Uterus (tissue), 4 donors: ENCODE data around the gene KNSTRN. TPM values are rescaled to one million over a fixed set of nuclear protein-coding genes. Genes with fewer than 3 reads are reported as not detected.

Experiments
- DNase-seq, 2 donors: peaks; one replicate each; pipeline ENCODE4 v3.0.0-alpha.2; 2019 to 2020
- H3K27ac ChIP-seq, 2 donors: fragments of 200-600 bp; sonication (generic); 1 replicate in 1 of 2; 2 replicates in 1 of 2; pipeline ENCODE4 v1.5.1; 2016 to 2018
- H3K27me3 ChIP-seq, 2 donors: fragments of 200-600 bp; sonication (generic); one replicate each; pipeline ENCODE4 v1.5.1; 2018 to 2019; ENCODE audit warnings: control low read depth in 1 of 2
- H3K36me3 ChIP-seq, 2 donors: fragments of 200-600 bp; sonication (generic); one replicate each; pipeline ENCODE4 v1.5.1; 2019; ENCODE audit warnings: control low read depth in 1 of 2
- H3K4me1 ChIP-seq, 2 donors: fragments of 200-600 bp; sonication (generic); one replicate each; pipeline ENCODE4 v1.5.1; 2018 to 2019; ENCODE audit warnings: control low read depth in 1 of 2
- H3K4me3 ChIP-seq, 2 donors: fragments of 200-600 bp; sonication (generic); 1 replicate in 1 of 2; 2 replicates in 1 of 2; pipeline ENCODE4 v1.5.1; 2018 to 2019; ENCODE audit warnings: mild to moderate bottlenecking in 1 of 2
- H3K9me3 ChIP-seq, 2 donors: fragments of 200-600 bp; sonication (generic); one replicate each; pipeline ENCODE4 v1.5.1; 2019; ENCODE audit warnings: control low read depth in 1 of 2
- POLR2A ChIP-seq, 2 donors: fragments of 450-650 bp; IDR thresholded peaks; one replicate each; pipeline ENCODE4 v1.6.1; 2016; ENCODE audit warnings: antibody characterized with exemption in 2 of 2, mild to moderate bottlenecking in 1 of 2, moderate library complexity in 1 of 2
- intact Hi-C: fragments of 100-400 bp; cut with DNase I; formaldehyde crosslinking; loops from one replicate; pipeline ENCODE4 v1.15.1; 2023; ENCODE audit warnings: low total_unique reads
- total RNA-seq, 4 donors: library from RNA; depleted of rRNA in 3 of 4; stranded (reverse); fragments of >200 nt in 3 of 4; gene quantifications; one replicate each; pipeline versions ENCODE4 v1.1.0 to v1.2.4, GENCODE V29; 2014 to 2023
- TF ChIP-seq, protein P1 (sequence below), 4 experiments: fragments of 200-600 bp in 2 of 4; fragments of 450-650 bp in 2 of 4; sonication (generic) in 2 of 4; IDR thresholded peaks; one replicate each; pipeline ENCODE4 v1.5.1; 2016 to 2019; ENCODE audit warnings: antibody characterized with exemption in 4 of 4, mild to moderate bottlenecking in 2 of 4, moderate library complexity in 1 of 4
- donor health status: DM: yes; HTN: yes; CAD: no.

The KNSTRN gene
- total RNA-seq, 4 donors from 2014 or later: 2.1 to 23.5 (median 9.7) TPM

DNA sequence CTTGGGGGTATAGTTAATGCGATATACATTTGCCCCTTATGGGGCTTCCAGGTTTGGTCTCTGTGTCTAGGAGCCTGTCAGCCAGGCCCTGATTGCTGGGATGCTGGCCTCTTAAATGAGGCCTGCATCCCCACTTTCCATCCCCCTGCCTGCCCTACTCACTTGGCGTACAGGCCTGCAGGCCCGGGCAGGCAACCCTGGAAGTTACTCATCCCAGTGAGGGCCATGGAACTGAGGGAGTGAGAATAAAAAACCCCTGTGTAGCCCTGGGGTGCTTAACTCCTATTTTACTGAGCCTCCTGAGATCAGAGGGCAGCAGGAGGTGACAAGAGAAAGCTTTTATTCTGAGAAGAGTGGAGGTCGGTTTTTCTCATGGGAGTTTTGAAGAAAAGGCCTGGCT, 22.5 kb upstream of the KNSTRN start:
- TF ChIP-seq, protein P1, sequence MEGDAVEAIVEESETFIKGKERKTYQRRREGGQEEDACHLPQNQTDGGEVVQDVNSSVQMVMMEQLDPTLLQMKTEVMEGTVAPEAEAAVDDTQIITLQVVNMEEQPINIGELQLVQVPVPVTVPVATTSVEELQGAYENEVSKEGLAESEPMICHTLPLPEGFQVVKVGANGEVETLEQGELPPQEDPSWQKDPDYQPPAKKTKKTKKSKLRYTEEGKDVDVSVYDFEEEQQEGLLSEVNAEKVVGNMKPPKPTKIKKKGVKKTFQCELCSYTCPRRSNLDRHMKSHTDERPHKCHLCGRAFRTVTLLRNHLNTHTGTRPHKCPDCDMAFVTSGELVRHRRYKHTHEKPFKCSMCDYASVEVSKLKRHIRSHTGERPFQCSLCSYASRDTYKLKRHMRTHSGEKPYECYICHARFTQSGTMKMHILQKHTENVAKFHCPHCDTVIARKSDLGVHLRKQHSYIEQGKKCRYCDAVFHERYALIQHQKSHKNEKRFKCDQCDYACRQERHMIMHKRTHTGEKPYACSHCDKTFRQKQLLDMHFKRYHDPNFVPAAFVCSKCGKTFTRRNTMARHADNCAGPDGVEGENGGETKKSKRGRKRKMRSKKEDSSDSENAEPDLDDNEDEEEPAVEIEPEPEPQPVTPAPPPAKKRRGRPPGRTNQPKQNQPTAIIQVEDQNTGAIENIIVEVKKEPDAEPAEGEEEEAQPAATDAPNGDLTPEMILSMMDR (IDR thresholded peaks at IDR 0.05): no peak
- TF ChIP-seq POLR2A (IDR thresholded peaks at IDR 0.05): no peak
- no peak overlapping the region for H3K4me3 ChIP-seq

DNA sequence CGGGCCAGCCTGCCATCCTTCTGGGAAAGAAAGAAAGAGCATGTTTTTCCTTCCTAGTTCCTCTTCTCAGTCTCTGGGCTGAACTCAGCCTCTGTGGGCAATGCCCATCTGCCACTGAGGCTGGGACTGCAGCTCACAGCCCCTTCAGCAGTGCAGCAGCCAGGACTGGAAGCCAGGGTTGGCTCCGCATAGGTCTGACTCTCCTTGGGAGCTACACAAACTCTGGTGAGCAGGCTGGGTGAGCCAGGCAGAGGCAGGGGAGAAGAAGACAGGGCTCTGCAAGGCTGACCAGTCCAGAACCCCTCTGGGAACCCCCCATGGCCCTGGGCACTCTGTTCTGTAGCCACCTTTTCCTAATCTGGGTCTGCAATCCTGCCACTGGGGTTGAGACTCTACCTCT, 20.9 kb upstream of the KNSTRN start:
- intact Hi-C loops: no loop called here
- no peak for DNase-seq
- Histone ChIP-seq H3K27me3 (no peaks in the 10 kb centered on the region), H3K36me3 (no peaks in the 10 kb centered on the region), H3K27ac (no peak overlapping the region), H3K9me3 (no peaks in the 10 kb centered on the region), H3K4me1 (no peaks in the 10 kb centered on the region), H3K4me3 (no peak overlapping the region)
- TF ChIP-seq, protein P1 (IDR thresholded peaks at IDR 0.05): no peak
- no peak for TF ChIP-seq POLR2A (IDR thresholded peaks at IDR 0.05)

More for the DNA sequence above, 22.5 kb upstream of the KNSTRN start:
- no peak overlapping the region for H3K27ac ChIP-seq
- H3K27me3 ChIP-seq: no peaks in the 10 kb centered on the region
- H3K4me1 ChIP-seq: no peaks in the 10 kb centered on the region
- no peak for DNase-seq
- no peaks in the 10 kb centered on the region for H3K9me3 ChIP-seq
- H3K36me3 ChIP-seq: no peaks in the 10 kb centered on the region
- intact Hi-C loops: no loop called here

DNA sequence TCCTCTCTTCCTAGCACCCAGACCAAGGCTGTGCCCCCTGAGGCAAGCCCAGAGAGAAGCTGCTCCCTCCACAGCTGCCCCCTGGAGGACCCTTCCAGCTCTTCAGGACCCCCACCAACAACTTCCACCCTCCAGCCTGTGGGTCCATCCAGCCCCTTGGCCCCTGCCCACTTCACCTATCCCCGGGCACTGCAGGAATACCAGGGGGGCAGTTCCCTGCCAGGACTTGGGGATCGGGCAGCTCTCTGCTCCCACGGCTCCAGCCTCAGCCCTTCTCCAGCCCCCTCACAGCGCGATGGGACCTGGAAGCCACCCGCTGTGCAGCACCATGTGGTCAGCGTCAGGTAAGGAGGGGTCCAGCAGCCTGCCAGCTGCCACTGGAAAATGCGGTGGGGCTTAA, 18.9 kb upstream of the KNSTRN start:
- TF ChIP-seq, protein P1 (IDR thresholded peaks at IDR 0.05): no peak
- no peak for TF ChIP-seq POLR2A (IDR thresholded peaks at IDR 0.05)
- DNase-seq: no peak
- Histone ChIP-seq H3K27me3 (no peaks in the 10 kb centered on the region), H3K4me3 (no peak overlapping the region), H3K27ac (no peak overlapping the region), H3K4me1 (no peaks in the 10 kb centered on the region), H3K9me3 (no peaks in the 10 kb centered on the region), H3K36me3 (no peaks in the 10 kb centered on the region)
- intact Hi-C loops: no loop called here

DNA sequence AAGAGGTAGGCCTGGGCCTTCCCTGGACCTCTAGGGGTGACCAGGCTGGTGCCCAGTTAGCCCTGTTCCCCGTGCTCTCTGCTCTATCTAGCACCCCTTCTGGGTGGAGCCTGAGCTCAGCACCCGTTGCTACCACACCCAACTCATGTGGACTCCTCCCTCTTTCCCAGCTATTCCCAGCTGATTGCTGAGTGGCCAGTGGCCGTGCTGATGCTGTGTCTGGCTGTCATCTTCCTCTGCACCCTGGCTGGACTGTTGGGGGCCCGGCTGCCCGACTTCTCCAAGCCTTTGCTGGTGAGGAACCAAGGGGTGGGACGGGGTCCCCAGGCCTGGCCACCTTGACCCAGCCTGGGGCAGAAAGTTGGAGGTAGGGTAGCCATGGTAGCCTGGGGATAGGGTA, 18.3 kb upstream of the KNSTRN start:
- no peak for TF ChIP-seq POLR2A (IDR thresholded peaks at IDR 0.05)
- TF ChIP-seq, protein P1 (IDR thresholded peaks at IDR 0.05): no peak
- intact Hi-C loops: no loop called here
- H3K9me3 ChIP-seq: no peaks in the 10 kb centered on the region
- H3K4me1 ChIP-seq: no peaks in the 10 kb centered on the region
- no peaks in the 10 kb centered on the region for H3K27me3 ChIP-seq
- H3K36me3 ChIP-seq: no peaks in the 10 kb centered on the region
- H3K4me3 ChIP-seq: no peak overlapping the region
- DNase-seq: no peak
- H3K27ac ChIP-seq: no peak overlapping the region

DNA sequence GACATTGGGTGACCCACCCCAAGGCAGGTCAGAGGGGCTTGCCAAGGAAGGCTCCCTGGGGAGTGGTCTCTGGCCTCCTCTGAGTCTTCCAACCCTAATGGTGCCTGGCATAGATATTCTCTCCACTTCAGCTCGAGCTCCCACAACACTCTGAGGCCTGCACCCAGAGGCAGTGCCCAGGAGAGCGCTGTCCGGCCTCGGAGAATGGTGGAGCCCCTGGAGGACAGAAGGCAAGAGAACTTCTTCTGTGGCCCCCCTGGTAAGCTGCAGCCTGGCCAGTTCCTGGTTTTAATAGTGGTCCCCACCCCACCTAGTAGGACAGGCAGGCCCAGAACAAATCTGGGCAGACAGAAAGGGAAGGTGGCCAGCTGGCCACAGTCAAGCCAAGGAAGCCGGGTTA, 17.5 kb upstream of the KNSTRN start:
- Histone ChIP-seq H3K4me1 (no peaks in the 10 kb centered on the region), H3K27ac (no peak overlapping the region), H3K27me3 (no peaks in the 10 kb centered on the region), H3K9me3 (no peaks in the 10 kb centered on the region), H3K36me3 (no peaks in the 10 kb centered on the region), H3K4me3 (no peak overlapping the region)
- DNase-seq: no peak
- TF ChIP-seq, protein P1 (IDR thresholded peaks at IDR 0.05): no peak
- TF ChIP-seq POLR2A (IDR thresholded peaks at IDR 0.05): no peak
- intact Hi-C loops: no loop called here
